Stomach (tissue), 4 donors: ENCODE data around the gene HYAL2.
A peak's percentile ranks its signal among the peaks of the same experiment; 100 is the strongest.

ENCODE experiments used
- EP300 ChIP-seq: sonication (generic); formaldehyde crosslinking; IDR thresholded peaks from one replicate; pipeline ENCODE4 v1.6.1; 2017; ENCODE audit warnings: antibody characterized with exemption
- POLR2A ChIP-seq, 4 donors: fragments of 450-650 bp; IDR thresholded peaks; one replicate each; pipeline ENCODE4 v1.6.1; 2016; ENCODE audit warnings: antibody characterized with exemption in 4 of 4, control low read depth in 2 of 4, mild to moderate bottlenecking in 1 of 4, moderate library complexity in 1 of 4
- POLR2AphosphoS5 ChIP-seq, 3 donors: sonication (generic); formaldehyde crosslinking; IDR thresholded peaks; one replicate each; pipeline ENCODE4 v1.6.1; 2016; ENCODE audit warnings: antibody characterized with exemption in 3 of 3
- TF ChIP-seq, protein P1 (sequence below), 7 experiments: fragments of 450-650 bp in 4 of 7; fragments of 200-600 bp in 3 of 7; sonication (generic) in 3 of 7; IDR thresholded peaks; one replicate each; pipeline ENCODE4 v1.5.1; 2016 to 2019; ENCODE audit warnings: antibody characterized with exemption in 7 of 7, control low read depth in 2 of 7, mild to moderate bottlenecking in 1 of 7

DNA sequence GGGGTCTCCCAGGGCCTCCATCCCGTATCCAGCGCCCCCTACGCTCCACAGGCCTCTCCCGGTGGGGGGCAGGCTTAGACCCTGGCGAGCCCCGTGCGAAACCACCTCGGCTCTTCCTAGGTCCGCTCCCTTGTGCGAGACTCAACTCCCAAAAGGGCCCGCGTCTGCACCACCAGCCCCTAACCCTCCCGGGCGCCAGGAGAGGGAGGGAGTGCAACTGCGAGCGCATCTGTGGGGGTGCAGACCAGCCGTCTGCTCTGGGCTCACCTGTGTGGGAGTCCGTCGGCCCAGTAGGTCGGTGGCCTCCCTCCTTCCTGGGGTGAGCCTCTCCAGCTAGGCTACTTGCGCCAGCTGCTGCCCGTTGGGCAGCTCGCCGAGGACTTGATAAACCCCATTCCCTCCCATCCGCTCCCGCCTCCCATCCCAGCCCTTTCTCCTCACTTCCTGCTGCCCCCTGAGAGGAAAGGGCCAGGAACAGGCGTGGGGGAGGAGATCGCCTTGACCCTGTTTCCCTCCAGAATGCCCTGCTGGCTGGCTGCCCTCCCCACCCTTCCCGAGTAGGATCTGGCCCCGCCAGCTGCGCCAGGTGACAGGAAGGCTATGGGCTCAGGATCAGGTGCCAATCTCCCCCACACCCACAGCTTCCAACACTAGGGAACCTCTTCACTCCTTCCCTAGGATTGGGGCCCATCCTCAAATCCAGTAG lies at the start of gene HYAL2:
- TF ChIP-seq, protein P1, sequence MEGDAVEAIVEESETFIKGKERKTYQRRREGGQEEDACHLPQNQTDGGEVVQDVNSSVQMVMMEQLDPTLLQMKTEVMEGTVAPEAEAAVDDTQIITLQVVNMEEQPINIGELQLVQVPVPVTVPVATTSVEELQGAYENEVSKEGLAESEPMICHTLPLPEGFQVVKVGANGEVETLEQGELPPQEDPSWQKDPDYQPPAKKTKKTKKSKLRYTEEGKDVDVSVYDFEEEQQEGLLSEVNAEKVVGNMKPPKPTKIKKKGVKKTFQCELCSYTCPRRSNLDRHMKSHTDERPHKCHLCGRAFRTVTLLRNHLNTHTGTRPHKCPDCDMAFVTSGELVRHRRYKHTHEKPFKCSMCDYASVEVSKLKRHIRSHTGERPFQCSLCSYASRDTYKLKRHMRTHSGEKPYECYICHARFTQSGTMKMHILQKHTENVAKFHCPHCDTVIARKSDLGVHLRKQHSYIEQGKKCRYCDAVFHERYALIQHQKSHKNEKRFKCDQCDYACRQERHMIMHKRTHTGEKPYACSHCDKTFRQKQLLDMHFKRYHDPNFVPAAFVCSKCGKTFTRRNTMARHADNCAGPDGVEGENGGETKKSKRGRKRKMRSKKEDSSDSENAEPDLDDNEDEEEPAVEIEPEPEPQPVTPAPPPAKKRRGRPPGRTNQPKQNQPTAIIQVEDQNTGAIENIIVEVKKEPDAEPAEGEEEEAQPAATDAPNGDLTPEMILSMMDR (IDR thresholded peaks at IDR 0.05) = no peak
- TF ChIP-seq POLR2AphosphoS5 (IDR thresholded peaks at IDR 0.05) (peak in 2 of 3 donors; percentile 11 to 60), POLR2A (IDR thresholded peaks at IDR 0.05) (no peak), EP300 (no peak)
